ENCODE data around the gene KRT40. TPM values are rescaled to one million over a fixed set of nuclear protein-coding genes. Genes with fewer than 3 reads are reported as not detected.
A peak's percentile ranks its signal among the peaks of the same experiment; 100 is the strongest.

The KRT40 gene
- not detected in 2 replicates for total RNA-seq (2022)
- Bru-seq, nascent RNA, result percentile 11 among the genes with signal in this experiment
- BruChase-seq, experiment 1, labeled RNA remaining after a 2-hour chase, result not detected
- BruChase-seq, experiment 2, labeled RNA remaining after a 6-hour chase, result not detected
- long read RNA-seq, result 0 reads

DNA sequence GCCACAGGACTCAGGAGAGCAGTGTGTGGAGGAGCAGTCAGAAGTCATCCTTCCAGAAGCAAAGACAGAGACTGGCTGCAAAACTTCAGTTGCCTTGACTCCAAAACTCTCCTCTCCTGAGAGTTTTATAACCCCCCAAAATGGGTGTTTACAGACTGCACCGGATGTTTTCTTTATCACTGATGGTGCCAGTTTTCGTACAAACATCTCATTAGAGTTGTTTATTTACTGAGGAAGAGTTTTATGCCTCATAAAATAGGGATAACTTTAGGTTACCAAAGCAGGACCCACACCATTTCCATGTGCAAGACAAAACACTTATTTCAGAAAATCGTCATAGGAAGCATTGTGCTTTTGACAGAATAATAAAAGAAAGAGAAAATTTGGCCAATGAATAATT lies at the start of gene KRT40:
Gene KRT40 (minus strand): TSS at position 101 of the 400 bp plus-strand sequence. CDS start 53 bp downstream, at position 48.
- intact Hi-C loops (cut with micrococcal nuclease; ENCODE audit: unreplicated experiment), result no loop called here
- H3K36me3 Mint-ChIP-seq (ENCODE audit: insufficient read depth, unreplicated experiment), result no peaks in the 10 kb centered on the region
- Histone ChIP-seq H3K4me1 (peaks cover 7% of the 10 kb centered on the region), H3K9me3 (no peaks in the 10 kb centered on the region), H3K27me3 (replicated peaks; ENCODE audit: control insufficient read depth, insufficient read depth, low read length) (no peaks in the 10 kb centered on the region), H3K36me3 (ENCODE audit: control insufficient read depth, insufficient read depth, low read length) (no peaks in the 10 kb centered on the region), H3K4me3 (ENCODE audit: low read depth, low read length) (no peak within 1 kb of the TSS)
- ChIA-PET POLR2A (no interaction called here), CTCF (interaction anchor here (0.5 kb wide), 1 partner anchor 667 kb away, joined by 5 read pairs; no protein-coding TSS in a partner anchor)
- no peaks in the 10 kb centered on the region for H3K9me3 Mint-ChIP-seq (ENCODE audit: unreplicated experiment)
- H3K4me3 Mint-ChIP-seq (ENCODE audit: unreplicated experiment), result no peak within 1 kb of the TSS
- no peaks in the 10 kb centered on the region for H3K27me3 Mint-ChIP-seq (ENCODE audit: insufficient read depth, unreplicated experiment)
- BruUV-seq (replicated peaks), result no TSS peak
- DNase-seq, result no peak
- H3K4me1 Mint-ChIP-seq (ENCODE audit: low read depth, unreplicated experiment), result peaks cover 6% of the 10 kb centered on the region
- TF ChIP-seq, protein P1, sequence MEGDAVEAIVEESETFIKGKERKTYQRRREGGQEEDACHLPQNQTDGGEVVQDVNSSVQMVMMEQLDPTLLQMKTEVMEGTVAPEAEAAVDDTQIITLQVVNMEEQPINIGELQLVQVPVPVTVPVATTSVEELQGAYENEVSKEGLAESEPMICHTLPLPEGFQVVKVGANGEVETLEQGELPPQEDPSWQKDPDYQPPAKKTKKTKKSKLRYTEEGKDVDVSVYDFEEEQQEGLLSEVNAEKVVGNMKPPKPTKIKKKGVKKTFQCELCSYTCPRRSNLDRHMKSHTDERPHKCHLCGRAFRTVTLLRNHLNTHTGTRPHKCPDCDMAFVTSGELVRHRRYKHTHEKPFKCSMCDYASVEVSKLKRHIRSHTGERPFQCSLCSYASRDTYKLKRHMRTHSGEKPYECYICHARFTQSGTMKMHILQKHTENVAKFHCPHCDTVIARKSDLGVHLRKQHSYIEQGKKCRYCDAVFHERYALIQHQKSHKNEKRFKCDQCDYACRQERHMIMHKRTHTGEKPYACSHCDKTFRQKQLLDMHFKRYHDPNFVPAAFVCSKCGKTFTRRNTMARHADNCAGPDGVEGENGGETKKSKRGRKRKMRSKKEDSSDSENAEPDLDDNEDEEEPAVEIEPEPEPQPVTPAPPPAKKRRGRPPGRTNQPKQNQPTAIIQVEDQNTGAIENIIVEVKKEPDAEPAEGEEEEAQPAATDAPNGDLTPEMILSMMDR (IDR thresholded peaks at IDR 0.05; ENCODE audit: insufficient read depth in 1 of 2, low read depth in 1 of 2, low read length in 1 of 2, severe bottlenecking in 1 of 2, unreplicated experiment in 1 of 2), result no peak
- H3K27ac Mint-ChIP-seq (ENCODE audit: unreplicated experiment), result no peak within 1 kb of the TSS

DNA sequence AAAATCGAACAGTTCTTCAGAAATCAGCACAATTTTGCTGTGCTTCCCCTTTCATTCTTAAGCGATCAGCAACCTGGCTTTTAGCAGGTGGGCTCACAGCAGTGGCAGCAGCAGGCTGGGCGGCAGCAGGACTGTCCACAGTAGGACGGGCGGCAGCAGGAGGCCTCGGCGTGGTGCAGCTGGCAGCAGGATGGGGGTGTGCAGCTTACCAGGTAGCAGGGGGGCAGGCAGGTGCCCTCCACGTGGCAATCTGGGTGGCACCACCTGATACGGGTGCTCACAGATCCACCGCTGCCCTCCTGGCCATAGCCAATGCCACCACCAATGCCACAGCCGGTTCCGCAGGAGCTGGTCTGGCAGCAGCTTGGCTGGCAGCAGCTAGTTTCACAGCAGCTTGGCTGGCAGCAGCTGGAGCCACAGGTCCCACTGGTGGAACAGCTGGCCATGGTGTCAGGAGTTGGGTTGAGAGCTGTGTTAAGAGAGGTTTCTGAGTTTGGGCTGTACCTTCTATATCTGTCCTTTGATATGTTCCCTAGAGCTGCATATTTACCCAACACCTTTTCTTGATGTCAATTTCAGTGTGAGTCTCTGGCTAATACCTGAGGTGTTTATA lies 45.6 kb upstream of the KRT40 start, which contains the start of gene KRTAP1-4:
Gene KRTAP1-4 (minus strand): TSS at position 563 of the 613 bp plus-strand sequence. CDS start 117 bp downstream, at position 446.
- CTCF ChIA-PET, result no interaction called here
- H3K27me3 Mint-ChIP-seq (ENCODE audit: insufficient read depth, unreplicated experiment), result no peaks in the 10 kb centered on the region
- Histone ChIP-seq H3K9me3 (no peaks in the 10 kb centered on the region), H3K36me3 (ENCODE audit: control insufficient read depth, insufficient read depth, low read length) (no peaks in the 10 kb centered on the region), H3K4me3 (ENCODE audit: low read depth, low read length) (no peak within 1 kb of the TSS), H3K27me3 (replicated peaks; ENCODE audit: control insufficient read depth, insufficient read depth, low read length) (no peaks in the 10 kb centered on the region), H3K4me1 (no peaks in the 10 kb centered on the region)
- H3K27ac Mint-ChIP-seq (ENCODE audit: unreplicated experiment), result no peak within 1 kb of the TSS
- no peaks in the 10 kb centered on the region for H3K9me3 Mint-ChIP-seq (ENCODE audit: unreplicated experiment)
- POLR2A ChIA-PET, result no interaction called here
- H3K4me3 Mint-ChIP-seq (ENCODE audit: unreplicated experiment), result no peak within 1 kb of the TSS
- no peaks in the 10 kb centered on the region for H3K36me3 Mint-ChIP-seq (ENCODE audit: insufficient read depth, unreplicated experiment)
- H3K4me1 Mint-ChIP-seq (ENCODE audit: low read depth, unreplicated experiment), result peaks cover under 1% of the 10 kb centered on the region
- TF ChIP-seq, protein P1 (IDR thresholded peaks at IDR 0.05; ENCODE audit: insufficient read depth in 1 of 2, low read depth in 1 of 2, low read length in 1 of 2, severe bottlenecking in 1 of 2, unreplicated experiment in 1 of 2), result no peak
- BruUV-seq (replicated peaks), result no TSS peak
- intact Hi-C loops (cut with micrococcal nuclease; ENCODE audit: unreplicated experiment), result no loop called here
- no peak for DNase-seq

DNA sequence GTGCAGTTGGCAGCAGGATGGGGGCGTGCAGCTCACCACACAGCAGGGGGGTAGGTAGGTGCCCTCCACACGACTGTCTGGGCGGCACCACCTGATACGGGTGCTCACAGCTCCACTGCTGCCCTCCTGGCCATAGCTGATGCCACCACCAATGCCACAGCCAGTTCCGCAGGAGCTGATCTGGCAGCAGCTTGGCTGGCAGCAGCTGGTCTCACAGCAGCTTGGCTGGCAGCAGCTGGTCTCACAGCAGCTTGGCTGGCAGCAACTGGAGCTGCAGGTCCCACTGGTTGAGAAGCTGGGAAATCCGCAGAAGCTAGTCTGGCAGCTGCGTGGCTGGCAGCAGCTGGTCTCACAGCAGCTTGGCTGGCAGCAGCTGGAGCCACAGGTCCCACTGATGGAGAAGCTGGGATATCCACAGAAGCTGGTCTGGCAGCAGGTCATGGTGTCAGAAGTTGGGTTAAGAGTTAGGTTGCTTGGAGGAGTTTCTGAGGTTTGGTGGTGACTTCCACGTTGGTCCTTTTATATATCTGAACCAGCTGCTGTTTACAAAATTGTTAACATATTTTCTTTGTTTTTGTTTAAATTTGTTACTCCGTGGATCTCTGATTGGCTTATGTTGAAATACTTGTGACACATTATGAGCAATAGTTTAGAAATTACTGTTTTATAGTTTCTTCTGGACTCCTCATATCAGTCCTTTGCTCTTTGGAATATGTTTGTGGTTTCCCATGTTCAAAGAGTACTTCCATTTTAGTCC lies 42.8 kb upstream of the KRT40 start, which contains the start of gene KRTAP1-5:
Gene KRTAP1-5 (minus strand): TSS at position 494 of the 757 bp plus-strand sequence. CDS start 53 bp downstream, at position 441.
- H3K27me3 ChIP-seq (replicated peaks; ENCODE audit: control insufficient read depth, insufficient read depth, low read length), result no peaks in the 10 kb centered on the region
- CTCF ChIA-PET, result no interaction called here
- H3K27ac Mint-ChIP-seq (ENCODE audit: unreplicated experiment), result no peak within 1 kb of the TSS

More for the DNA sequence above, 42.8 kb upstream of the KRT40 start, which contains the start of gene KRTAP1-5:
- Mint-ChIP-seq H3K4me3 (ENCODE audit: unreplicated experiment) (no peak within 1 kb of the TSS), H3K36me3 (ENCODE audit: insufficient read depth, unreplicated experiment) (no peaks in the 10 kb centered on the region), H3K9me3 (ENCODE audit: unreplicated experiment) (peaks cover 13% of the 10 kb centered on the region), H3K4me1 (ENCODE audit: low read depth, unreplicated experiment) (no peaks in the 10 kb centered on the region), H3K27me3 (ENCODE audit: insufficient read depth, unreplicated experiment) (no peaks in the 10 kb centered on the region)
- no TSS peak for BruUV-seq (replicated peaks)
- no peaks in the 10 kb centered on the region for H3K4me1 ChIP-seq
- no peaks in the 10 kb centered on the region for H3K36me3 ChIP-seq (ENCODE audit: control insufficient read depth, insufficient read depth, low read length)
- no peak within 1 kb of the TSS for H3K4me3 ChIP-seq (ENCODE audit: low read depth, low read length)
- intact Hi-C loops (cut with micrococcal nuclease; ENCODE audit: unreplicated experiment), result no loop called here
- DNase-seq, result no peak
- POLR2A ChIA-PET, result no interaction called here
- H3K9me3 ChIP-seq, result no peaks in the 10 kb centered on the region
- TF ChIP-seq, protein P1 (IDR thresholded peaks at IDR 0.05; ENCODE audit: insufficient read depth in 1 of 2, low read depth in 1 of 2, low read length in 1 of 2, severe bottlenecking in 1 of 2, unreplicated experiment in 1 of 2), result no peak
